ENCODE measurements around the gene NBPF1. TPM values are rescaled to one million over a fixed set of nuclear protein-coding genes. Genes with fewer than 3 reads are reported as not detected.

Gene NBPF1
- total and polyA plus RNA-seq, 9 of the 15 experiments (the other 6 are each of a cell fraction or from before 2014, with no cell fraction given): 5.2 to 42.6 (median 24.1) TPM

GRCh38 chr1:16613185-16614147 is at the start of gene NBPF1 (continued):
- no peak for TF ChIP-seq ARID1B (IDR thresholded peaks at IDR 0.05)
- TF ChIP-seq ZNF217 (CRISPR knock-in tag; IDR thresholded peaks at IDR 0.05): no peak
- TF ChIP-seq ZNF253 (CRISPR knock-in tag; conservative IDR thresholded peaks at IDR 0.05): peak; percentile 70; the same call in 1 of the 2 replicates
- no peak for TF ChIP-seq EP400 (IDR thresholded peaks at IDR 0.05)
- no peak for TF ChIP-seq NCOA6 (IDR thresholded peaks at IDR 0.05)
- TF ChIP-seq ZBED1 (IDR thresholded peaks at IDR 0.05): no peak
- TF ChIP-seq ARID3A (IDR thresholded peaks at IDR 0.05; ENCODE audit: borderline replicate concordance, low read depth, low read length): no peak
- no peak for TF ChIP-seq XRCC4 (IDR thresholded peaks at IDR 0.05; ENCODE audit: extremely low read depth, insufficient read depth, insufficient read length)
- peak; percentile 86; the same call in 1 of the 2 replicates for TF ChIP-seq ZNF212 (CRISPR knock-in tag; IDR thresholded peaks at IDR 0.05)
- TF ChIP-seq HIVEP1 (CRISPR knock-in tag; IDR thresholded peaks at IDR 0.05): peak; percentile 81
- no peak for TF ChIP-seq TRIM25 (IDR thresholded peaks at IDR 0.05; ENCODE audit: borderline replicate concordance)
- no peak for TF ChIP-seq EZH2 (IDR thresholded peaks at IDR 0.05; ENCODE audit: borderline replicate concordance, low read depth, low read length)
- peak; percentile 2; the same call in 1 of the 2 replicates for TF ChIP-seq ZNF408 (CRISPR knock-in tag; IDR thresholded peaks at IDR 0.05; ENCODE audit: low read depth)
- no peak for TF ChIP-seq TFAP4 (CRISPR knock-in tag; IDR thresholded peaks at IDR 0.05; ENCODE audit: borderline replicate concordance)
- no peak for TF ChIP-seq SMARCA4 (IDR thresholded peaks at IDR 0.05)
- TF ChIP-seq FOXJ2 (tag; IDR thresholded peaks at IDR 0.05): no peak
- TF ChIP-seq ZNF77 (CRISPR knock-in tag; IDR thresholded peaks at IDR 0.05): no peak; the same call in 1 of the 2 replicates
- no peak for TF ChIP-seq MNT (conservative IDR thresholded peaks at IDR 0.05)
- TF ChIP-seq ZNF175 (CRISPR knock-in tag; IDR thresholded peaks at IDR 0.05; ENCODE audit: low read depth): no peak
- no peak for TF ChIP-seq CBFB (CRISPR knock-in tag; IDR thresholded peaks at IDR 0.05)
- TF ChIP-seq FOXO4 (CRISPR knock-in tag; IDR thresholded peaks at IDR 0.05): peak; percentile 91; the same call in 1 of the 2 replicates
